SH-SY5Y (cell line): Measurements from ENCODE around the gene CHRNB1.

Source experiments
- GATA2 ChIP-seq: IDR thresholded peaks from 2 replicates; pipeline ENCODE4 v1.6.1; 2011; ENCODE audit warnings: mild to moderate bottlenecking, low read depth, low read length
- GATA3 ChIP-seq: IDR thresholded peaks from 2 replicates; pipeline ENCODE4 v1.6.1; 2011; ENCODE audit warnings: low read depth, mild to moderate bottlenecking, low read length, moderate library complexity

DNA sequence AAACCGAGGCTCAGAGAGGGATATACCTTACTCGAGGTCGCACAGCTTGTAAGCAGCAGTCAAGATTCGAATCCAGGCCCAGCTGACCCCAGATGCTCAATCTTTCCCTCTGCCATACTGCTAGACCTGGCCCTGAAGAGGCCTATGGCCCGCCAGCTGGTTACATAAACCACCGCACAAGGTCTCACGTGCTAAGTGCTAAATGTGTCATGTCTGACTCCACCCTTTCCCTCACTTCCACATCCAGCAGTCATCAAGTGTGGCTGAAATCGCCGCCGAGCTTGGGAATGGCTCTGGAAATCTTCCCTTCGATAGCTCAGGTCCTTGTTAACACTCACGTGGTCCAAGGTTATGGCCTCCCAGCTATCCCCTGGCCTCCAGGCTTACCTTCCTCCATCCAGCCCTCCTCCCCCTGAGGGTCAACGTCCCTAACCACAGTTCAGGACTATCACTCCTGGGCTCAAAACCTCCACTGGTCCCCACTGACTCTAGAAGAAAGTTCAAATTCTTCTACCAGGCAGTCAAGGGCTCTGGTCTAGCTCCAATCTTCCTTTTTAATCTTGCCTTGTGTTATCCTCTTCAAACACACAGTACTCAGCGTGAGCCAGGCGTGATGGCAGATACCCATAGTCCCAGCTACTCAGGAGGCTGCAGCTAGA, 31.0 kb downstream of the CHRNB1 start:
- no peak for TF ChIP-seq GATA3
- no peak for TF ChIP-seq GATA2
